Peyer's patch (tissue), 4 donors: Measurements from ENCODE around the gene ARFRP1. TPM values are rescaled to one million over a fixed set of nuclear protein-coding genes. Genes with fewer than 3 reads are reported as not detected.

Experiments used
- DNase-seq, 3 donors: peaks; one replicate each; pipeline ENCODE4 v3.0.0-alpha.2; 2017 to 2019
- H3K27ac ChIP-seq, 4 donors: fragments of 200-600 bp; sonication (generic); one replicate each; pipeline ENCODE4 v1.5.1; 2016 to 2019
- H3K27me3 ChIP-seq, 2 donors: fragments of 200-600 bp; sonication (generic); one replicate each; pipeline ENCODE4 v1.5.1; 2019
- H3K36me3 ChIP-seq, 3 donors: fragments of 200-600 bp; sonication (generic); one replicate each; pipeline ENCODE4 v1.5.1; 2016 to 2019
- H3K4me1 ChIP-seq, 4 donors: fragments of 200-600 bp; sonication (generic); one replicate each; pipeline ENCODE4 v1.5.1; 2016 to 2019
- H3K4me3 ChIP-seq, 4 donors: fragments of 200-600 bp; sonication (generic); 1 replicate in 3 of 4; 2 replicates in 1 of 4; pipeline ENCODE4 v1.5.1; 2016 to 2019; ENCODE audit warnings: mild to moderate bottlenecking in 1 of 4
- H3K9me3 ChIP-seq, 4 donors: fragments of 200-600 bp; sonication (generic); one replicate each; pipeline ENCODE4 v1.5.1; 2016 to 2019; ENCODE audit warnings: mild to moderate bottlenecking in 1 of 4
- CTCF ChIP-seq, 6 experiments: fragments of 450-650 bp in 4 of 6; fragments of 200-600 bp in 2 of 6; sonication (generic) in 1 of 6; IDR thresholded peaks; one replicate each; pipeline ENCODE4 v1.5.1; 2017 to 2019; ENCODE audit warnings: antibody characterized with exemption in 6 of 6, mild to moderate bottlenecking in 3 of 6, moderate library complexity in 1 of 6
- POLR2A ChIP-seq, 2 donors: fragments of 450-650 bp; IDR thresholded peaks; one replicate each; pipeline ENCODE4 v1.5.1; 2017; ENCODE audit warnings: antibody characterized with exemption in 2 of 2, mild to moderate bottlenecking in 2 of 2, moderate library complexity in 2 of 2
- total RNA-seq, 4 donors: library from RNA; depleted of rRNA; stranded (reverse); fragments of >200 nt; gene quantifications; one replicate each; pipeline ENCODE4 v1.1.0, GENCODE V29; 2016

Gene ARFRP1
- total RNA-seq, 4 donors from 2014 or later, result 39.1 to 67.6 (median 46.3) TPM

GRCh38 chr20:63704749-63705117, 3.0 kb downstream of the ARFRP1 start:
- Histone ChIP-seq H3K27ac (no peak overlapping the region), H3K9me3 (no peaks in the 10 kb centered on the region), H3K27me3 (no peaks in the 10 kb centered on the region), H3K4me3 (no peak overlapping the region), H3K36me3 (peaks cover 0 to 39% (median 0%) of the 10 kb centered on the region in 3 donors), H3K4me1 (peaks cover 4 to 25% (median 18%) of the 10 kb centered on the region in 4 donors)
- no peak for DNase-seq
- TF ChIP-seq CTCF (IDR thresholded peaks at IDR 0.05) (no peak), POLR2A (IDR thresholded peaks at IDR 0.05) (no peak)

GRCh38 chr20:63703976-63704748, 3.6 kb downstream of the ARFRP1 start:
- H3K4me3 ChIP-seq, result no peak overlapping the region
- H3K27ac ChIP-seq, result no peak overlapping the region
- no peak for DNase-seq
- no peaks in the 10 kb centered on the region for H3K9me3 ChIP-seq
- peaks cover 2 to 26% (median 17%) of the 10 kb centered on the region in 4 donors for H3K4me1 ChIP-seq
- no peak for TF ChIP-seq CTCF (IDR thresholded peaks at IDR 0.05)
- no peak for TF ChIP-seq POLR2A (IDR thresholded peaks at IDR 0.05)
- H3K27me3 ChIP-seq, result no peaks in the 10 kb centered on the region
- H3K36me3 ChIP-seq, result peaks cover 0 to 33% (median 0%) of the 10 kb centered on the region in 3 donors

GRCh38 chr20:63703471-63703975, 4.3 kb downstream of the ARFRP1 start:
- no peak overlapping the region for H3K4me3 ChIP-seq
- peaks cover 0 to 26% (median 11%) of the 10 kb centered on the region in 4 donors for H3K4me1 ChIP-seq
- DNase-seq, result peak in 1 of 3 donors; percentile 46
- H3K36me3 ChIP-seq, result peaks cover 0 to 31% (median 0%) of the 10 kb centered on the region in 3 donors
- H3K27me3 ChIP-seq, result no peaks in the 10 kb centered on the region
- H3K27ac ChIP-seq, result no peak overlapping the region
- no peaks in the 10 kb centered on the region for H3K9me3 ChIP-seq
- TF ChIP-seq CTCF (IDR thresholded peaks at IDR 0.05), result no peak
- no peak for TF ChIP-seq POLR2A (IDR thresholded peaks at IDR 0.05)

- TF ChIP-seq CTCF (IDR thresholded peaks at IDR 0.05) (no peak), POLR2A (IDR thresholded peaks at IDR 0.05) (no peak)
- H3K36me3 ChIP-seq, result peaks cover 0 to 31% (median 0%) of the 10 kb centered on the region in 3 donors
- no peak for DNase-seq
Measured at GRCh38 chr20:63702751-63703470, 4.9 kb downstream of the ARFRP1 start.

GRCh38 chr20:63702036-63702665, 5.6 kb downstream of the ARFRP1 start:
- H3K4me1 ChIP-seq, result peaks cover 0 to 36% (median 13%) of the 10 kb centered on the region in 4 donors
- DNase-seq, result no peak
- H3K27ac ChIP-seq, result no peak overlapping the region
- no peaks in the 10 kb centered on the region for H3K27me3 ChIP-seq
- no peaks in the 10 kb centered on the region for H3K9me3 ChIP-seq
- TF ChIP-seq POLR2A (IDR thresholded peaks at IDR 0.05), result no peak
- TF ChIP-seq CTCF (IDR thresholded peaks at IDR 0.05), result no peak
- H3K36me3 ChIP-seq, result peaks cover 0 to 31% (median 0%) of the 10 kb centered on the region in 3 donors
- no peak overlapping the region for H3K4me3 ChIP-seq

More at GRCh38 chr20:63702751-63703470, 4.9 kb downstream of the ARFRP1 start:
- Histone ChIP-seq H3K27me3 (no peaks in the 10 kb centered on the region), H3K9me3 (no peaks in the 10 kb centered on the region), H3K4me3 (no peak overlapping the region), H3K4me1 (peaks cover 0 to 28% (median 10%) of the 10 kb centered on the region in 4 donors), H3K27ac (no peak overlapping the region)
